ENCODE measurements around the gene DIS3. TPM values are rescaled to one million over a fixed set of nuclear protein-coding genes. Genes with fewer than 3 reads are reported as not detected.
"Not testable (repeated sequence)": the region's sequence is repeated elsewhere in the genome, so short reads cannot be mapped to it uniquely, and the experiment has no call there.

The DIS3 gene
- total RNA-seq, 1 experiment from 2014 or later, result 44.6 TPM

DNA sequence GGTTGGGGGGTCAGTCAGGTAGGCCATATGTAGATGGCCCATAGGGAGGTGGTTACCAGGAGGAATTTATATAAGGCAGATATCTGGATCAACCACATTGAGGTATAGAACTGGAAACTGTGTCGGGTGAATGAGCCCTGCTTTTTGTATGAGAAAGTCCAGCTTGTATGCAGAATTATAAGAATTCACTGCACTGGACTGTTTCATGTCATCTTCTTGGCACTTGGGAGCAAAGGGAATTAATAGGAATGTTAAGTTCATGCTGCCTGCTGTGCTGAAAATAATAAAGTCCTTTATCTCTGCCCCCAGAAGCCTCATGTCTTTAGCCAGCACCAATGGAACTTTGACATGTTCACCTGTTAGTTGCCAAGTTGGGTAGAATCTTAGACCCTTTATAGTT, 41.7 kb downstream of the DIS3 start:
- no peak for DNase-seq (ENCODE audit: low spot score)

DNA sequence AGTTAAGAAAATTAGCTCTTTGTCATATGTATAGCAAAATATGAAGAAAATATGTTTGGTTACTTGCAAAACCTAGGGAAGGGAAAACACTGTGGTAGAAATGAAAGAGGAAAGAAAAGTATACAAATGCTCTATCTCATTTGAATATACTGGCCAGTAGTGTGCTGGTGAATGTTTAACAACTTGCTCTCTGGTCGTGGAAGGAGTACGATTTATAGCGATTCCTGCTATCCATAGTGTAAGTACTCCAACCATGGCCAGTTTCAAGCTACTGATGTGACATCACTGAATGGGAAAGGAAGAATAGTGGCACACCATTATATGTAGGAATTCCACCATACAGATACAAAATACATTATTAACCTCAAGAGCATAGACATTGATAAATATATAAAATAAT, 44.7 kb downstream of the DIS3 start:
- DNase-seq (ENCODE audit: low spot score), result no peak

DNA sequence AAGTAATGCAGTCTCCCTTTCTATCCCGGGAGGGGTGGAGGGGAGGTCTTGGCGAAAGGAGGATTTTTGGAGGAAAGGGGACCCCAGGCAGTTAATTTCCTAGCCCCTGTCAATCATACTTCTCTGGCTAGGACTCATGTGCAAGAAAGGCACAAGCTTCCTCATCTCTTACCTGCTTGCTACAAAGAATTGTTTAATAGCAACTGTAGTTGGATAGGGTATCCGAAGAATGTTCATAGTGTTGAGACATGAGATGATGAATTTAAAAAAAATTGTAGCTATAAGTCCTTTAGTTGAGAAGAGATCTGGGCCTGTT, 53.5 kb downstream of the DIS3 start:
- no peak for DNase-seq (ENCODE audit: low spot score)

DNA sequence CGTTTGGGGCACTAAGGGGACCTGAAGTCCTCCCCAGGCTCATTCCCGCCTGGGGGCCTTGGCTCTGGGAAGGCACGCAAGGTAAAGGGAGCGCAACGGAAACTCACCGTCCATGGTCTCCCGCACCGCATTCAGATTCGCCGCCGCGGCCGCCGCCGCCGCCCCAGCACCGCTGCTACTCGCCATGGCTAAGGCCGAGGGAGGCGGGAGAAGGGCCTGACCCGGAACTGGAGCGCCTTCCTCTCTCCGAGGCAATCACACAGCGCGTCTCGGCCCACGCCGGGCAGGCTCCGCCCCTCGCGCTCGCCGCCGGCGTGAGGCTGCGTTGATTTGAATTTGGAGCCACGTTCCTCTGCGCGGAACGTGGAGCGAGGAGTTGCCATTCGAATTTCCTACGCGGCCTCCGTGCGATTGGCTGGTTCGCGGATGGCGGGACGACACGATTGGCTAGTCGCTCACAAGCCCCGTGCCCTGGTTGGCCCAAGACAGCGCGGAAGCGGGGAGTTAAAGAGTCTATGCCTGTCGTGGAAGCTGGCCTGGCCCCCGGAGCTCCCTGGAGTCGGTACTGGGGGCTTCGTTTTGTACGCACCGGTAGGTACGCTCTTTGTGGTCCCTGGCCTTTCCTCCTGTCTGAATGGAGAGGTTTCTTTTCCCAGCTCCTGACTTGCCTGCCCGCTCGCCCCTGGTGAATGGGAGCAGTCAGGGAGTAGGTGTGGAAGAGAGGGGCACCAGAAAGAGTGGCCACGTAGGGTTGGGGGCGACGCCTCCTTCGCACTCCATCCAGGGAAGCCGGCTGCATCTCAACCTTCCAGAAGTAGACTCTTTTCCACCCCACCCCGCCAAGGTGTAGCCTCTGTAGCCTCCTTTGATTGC, 54.0 kb downstream of the DIS3 start, which contains the start of the genes BORA and MZT1:
Gene BORA (plus strand): TSS at position 507 of the 873 bp plus-strand sequence. CDS start 1,018 bp downstream, outside the sequence.
Gene MZT1 (minus strand): TSS at position 213 of the 873 bp plus-strand sequence. CDS start 27 bp downstream, at position 186.
- peak; percentile 94 for DNase-seq (ENCODE audit: low spot score)

DNA sequence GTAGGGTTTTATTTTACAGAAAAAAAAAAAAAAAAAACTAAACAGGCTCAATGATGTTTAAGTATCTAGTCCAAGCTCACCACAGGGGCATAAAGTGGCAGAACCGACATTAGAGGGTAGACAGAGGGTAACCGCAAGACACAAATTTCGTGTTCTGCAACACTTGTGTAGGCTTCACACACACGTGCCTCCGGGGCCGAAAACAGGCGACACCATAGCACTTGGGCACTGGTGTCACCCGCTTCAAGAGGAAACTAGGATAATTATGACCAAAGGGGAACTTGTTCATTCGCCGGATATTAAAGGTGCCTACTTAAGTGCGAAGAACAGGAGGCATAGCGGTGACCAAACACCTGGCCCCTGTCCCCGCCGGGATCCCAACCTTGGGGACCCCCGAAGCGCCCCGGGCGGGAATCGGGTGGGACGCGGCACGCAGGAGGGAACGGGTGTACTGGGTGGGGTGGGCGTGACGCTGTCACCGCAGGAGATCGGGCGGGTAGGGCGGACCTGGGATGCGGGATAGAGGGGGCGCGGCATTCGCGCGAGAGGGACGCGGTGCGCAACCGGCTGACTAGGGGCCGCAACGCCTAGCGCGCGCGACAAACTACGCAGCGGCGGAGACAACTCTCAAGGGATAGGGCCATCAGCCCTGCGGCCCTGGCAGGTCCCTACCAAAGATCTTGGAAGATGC, 54.8 kb downstream of the DIS3 start:
- no peak for DNase-seq (ENCODE audit: low spot score)

DNA sequence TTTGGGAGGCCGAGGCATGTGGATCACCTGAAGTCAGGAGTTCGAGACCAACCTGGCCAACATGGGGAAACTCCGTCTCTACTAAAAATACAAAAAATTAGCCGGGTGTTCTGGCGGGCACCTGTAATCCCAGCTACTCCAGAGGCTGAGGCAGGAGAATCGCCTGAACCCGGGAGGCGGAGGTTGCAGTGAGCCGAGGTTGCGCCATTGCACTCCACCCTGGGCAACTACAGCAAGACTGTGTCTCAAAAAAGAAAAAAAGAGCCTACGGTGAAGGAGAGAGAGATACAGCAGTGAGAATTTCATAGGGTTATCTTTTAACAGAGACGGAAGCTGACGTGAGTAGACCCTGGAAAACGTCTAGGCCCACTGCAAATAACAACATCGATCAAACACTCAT, 55.5 kb downstream of the DIS3 start:
- not testable (repeated sequence) for DNase-seq (ENCODE audit: low spot score)

DNA sequence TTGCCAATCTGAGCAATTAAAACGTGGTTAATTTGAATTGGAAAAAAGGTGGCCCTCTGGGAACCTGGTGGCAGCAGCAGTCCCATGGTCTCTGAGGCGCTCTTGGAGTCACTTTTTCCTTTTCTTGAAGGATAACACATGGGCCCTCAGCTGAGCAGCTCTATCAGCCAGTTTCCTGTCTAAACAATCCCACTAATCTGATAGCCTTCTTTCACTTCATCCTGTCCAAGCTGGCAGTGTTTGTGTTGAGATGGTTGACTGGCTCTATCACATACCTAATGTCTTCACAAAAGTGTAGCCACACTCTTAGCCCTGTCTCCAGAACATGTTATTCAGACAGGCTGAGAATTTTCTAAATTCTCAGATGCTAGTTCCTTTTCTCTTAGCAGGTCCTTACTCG, 64.9 kb downstream of the DIS3 start:
- DNase-seq (ENCODE audit: low spot score), result no peak

Other genes with a start within 250 kb of the DIS3 start
- gene MZT1, start 54.3 kb downstream of the DIS3 start, total RNA-seq (2014; rRNA removed; shearing (Covaris generic)), result 43.7 and 56.4 TPM in 2 replicates
- gene BORA, start 54.0 kb downstream of the DIS3 start, total RNA-seq (2014; rRNA removed; shearing (Covaris generic)), result 13.6 and 18.1 TPM in 2 replicates
- 18.0 and 22.2 TPM in 2 replicates for gene PIBF1, start 233 bp upstream of the DIS3 start, total RNA-seq (2014; rRNA removed; shearing (Covaris generic))

Measured in A172 (cell line).